ENCODE results near the gene CACNA2D4. TPM values are rescaled to one million over a fixed set of nuclear protein-coding genes. Genes with fewer than 3 reads are reported as not detected.

CACNA2D4 gene
- total and polyA plus RNA-seq, 2 of the 13 experiments (the other 11 are each of a cell fraction or from before 2014, with no cell fraction given): 14.2 to 136 TPM

GRCh38 chr12:1837541-1838204, 80.8 kb downstream of the CACNA2D4 start (continued):
- TF ChIP-seq HMGXB3 (CRISPR knock-in tag; IDR thresholded peaks at IDR 0.05; ENCODE audit: borderline replicate concordance): no peak
- TF ChIP-seq HNF4G (IDR thresholded peaks at IDR 0.05; ENCODE audit: borderline replicate concordance, low read depth, low read length): no peak
- TF ChIP-seq HNF4G (CRISPR knock-in tag; IDR thresholded peaks at IDR 0.05; ENCODE audit: borderline replicate concordance, low read depth): no peak; the same call in 1 of the 2 replicates
- TF ChIP-seq ZNF792 (CRISPR knock-in tag; IDR thresholded peaks at IDR 0.05): peak; percentile 33; the same call in 1 of the 2 replicates
- TF ChIP-seq ZNF720 (CRISPR knock-in tag; IDR thresholded peaks at IDR 0.05): no peak
- no peak for TF ChIP-seq ZNF3 (CRISPR knock-in tag; IDR thresholded peaks at IDR 0.05)
- TF ChIP-seq ZNF232 (CRISPR knock-in tag; IDR thresholded peaks at IDR 0.05; ENCODE audit: borderline replicate concordance): no peak
- TF ChIP-seq PLRG1 (conservative IDR thresholded peaks at IDR 0.05): no peak
- no peak for TF ChIP-seq TBX2 (CRISPR knock-in tag; IDR thresholded peaks at IDR 0.05; ENCODE audit: borderline replicate concordance)
- no peak for TF ChIP-seq ZNF280B (CRISPR knock-in tag; IDR thresholded peaks at IDR 0.05; ENCODE audit: borderline replicate concordance)
- TF ChIP-seq JARID2 (CRISPR knock-in tag; IDR thresholded peaks at IDR 0.05; ENCODE audit: insufficient replicate concordance): no peak
- TF ChIP-seq MLX (CRISPR knock-in tag; IDR thresholded peaks at IDR 0.05): peak; percentile 54; the same call in 1 of the 2 replicates
- TF ChIP-seq ETV5 (CRISPR knock-in tag; IDR thresholded peaks at IDR 0.05; ENCODE audit: borderline replicate concordance): peak; percentile 94
- TF ChIP-seq ATM (IDR thresholded peaks at IDR 0.05; ENCODE audit: borderline replicate concordance): no peak
- TF ChIP-seq SMAD3 (CRISPR knock-in tag; IDR thresholded peaks at IDR 0.05): no peak
- peak; percentile 67 for TF ChIP-seq FOXA1 (IDR thresholded peaks at IDR 0.05)
- peak; percentile 98 for TF ChIP-seq FOXA1 (CRISPR knock-in tag; IDR thresholded peaks at IDR 0.05)
- TF ChIP-seq SRY (CRISPR knock-in tag; IDR thresholded peaks at IDR 0.05): no peak
- TF ChIP-seq ZNF737 (CRISPR knock-in tag; IDR thresholded peaks at IDR 0.05; ENCODE audit: borderline replicate concordance): no peak
- TF ChIP-seq NR2F1 (CRISPR knock-in tag; IDR thresholded peaks at IDR 0.05): peak in 1 of 2 experiments; percentile 35; a peak in 2 of 4 replicates
- TF ChIP-seq THRA (CRISPR knock-in tag; IDR thresholded peaks at IDR 0.05; ENCODE audit: borderline replicate concordance): peak; percentile 73; the same call in 1 of the 2 replicates
- no peak for TF ChIP-seq ZNF761 (CRISPR knock-in tag; conservative IDR thresholded peaks at IDR 0.05)
- no peak for TF ChIP-seq ISX (CRISPR knock-in tag; conservative IDR thresholded peaks at IDR 0.05)
- TF ChIP-seq ZNF430 (CRISPR knock-in tag; IDR thresholded peaks at IDR 0.05): peak; percentile 72; the same call in 1 of the 2 replicates
